BE2C (cell line): ENCODE data around the gene PTK7.

ENCODE experiments used
- DNase-seq: peaks from one replicate; pipeline ENCODE4 v3.0.0-alpha.2; 2020
- H3K27me3 ChIP-seq: fragments of 250-450 bp; sonication (Bioruptor Pico); 2 replicates; pipeline ENCODE4 v1.5.1; 2020; ENCODE audit warnings: mild to moderate bottlenecking
- H3K36me3 ChIP-seq: fragments of 250-450 bp; sonication (Bioruptor Pico); 2 replicates; pipeline ENCODE4 v1.5.1; 2020; ENCODE audit warnings: mild to moderate bottlenecking
- H3K4me1 ChIP-seq: fragments of 250-450 bp; sonication (Bioruptor Pico); 2 replicates; pipeline ENCODE4 v1.5.1; 2020
- H3K4me3 ChIP-seq: 2 replicates; pipeline ENCODE4 v1.5.1; 2011; ENCODE audit warnings: low read depth, low read length
- H3K9me3 ChIP-seq: fragments of 250-450 bp; sonication (Bioruptor Pico); 2 replicates; pipeline ENCODE4 v1.5.1; 2020
- CTCF ChIP-seq: IDR thresholded peaks from 2 replicates; pipeline ENCODE4 v1.5.1; 2012; ENCODE audit warnings: mild to moderate bottlenecking, low read depth, low read length

Gene PTK7

GRCh38 chr6:43120101-43120763, 44.1 kb downstream of the PTK7 start:
- H3K27me3 ChIP-seq, result no peaks in the 10 kb centered on the region
- no peak for DNase-seq
- no peaks in the 10 kb centered on the region for H3K36me3 ChIP-seq
- H3K9me3 ChIP-seq, result no peaks in the 10 kb centered on the region
- H3K4me1 ChIP-seq, result peaks cover 31% of the 10 kb centered on the region
- H3K4me3 ChIP-seq, result no peak overlapping the region
- TF ChIP-seq CTCF, result no peak

GRCh38 chr6:43120944-43121913, 45.1 kb downstream of the PTK7 start:
- TF ChIP-seq CTCF, result no peak
- Histone ChIP-seq H3K36me3 (no peaks in the 10 kb centered on the region), H3K4me3 (no peak overlapping the region), H3K4me1 (peaks cover 33% of the 10 kb centered on the region), H3K9me3 (no peaks in the 10 kb centered on the region), H3K27me3 (no peaks in the 10 kb centered on the region)
- DNase-seq, result peak; percentile 69

- TF ChIP-seq CTCF, result no peak
- no peaks in the 10 kb centered on the region for H3K27me3 ChIP-seq
- DNase-seq, result no peak
- H3K4me1 ChIP-seq, result peaks cover 33% of the 10 kb centered on the region
- no peaks in the 10 kb centered on the region for H3K9me3 ChIP-seq
- H3K36me3 ChIP-seq, result no peaks in the 10 kb centered on the region
- no peak overlapping the region for H3K4me3 ChIP-seq
Observed at GRCh38 chr6:43122146-43122545, 46.0 kb downstream of the PTK7 start.

GRCh38 chr6:43123461-43124314, 47.6 kb downstream of the PTK7 start:
- no peak for TF ChIP-seq CTCF
- Histone ChIP-seq H3K4me3 (peak overlapping the region; percentile 26; the same call in 1 of the 2 replicates), H3K9me3 (no peaks in the 10 kb centered on the region), H3K4me1 (peaks cover 33% of the 10 kb centered on the region), H3K27me3 (no peaks in the 10 kb centered on the region), H3K36me3 (no peaks in the 10 kb centered on the region)
- DNase-seq, result peak; percentile 64

- Histone ChIP-seq H3K27me3 (no peaks in the 10 kb centered on the region), H3K36me3 (no peaks in the 10 kb centered on the region), H3K4me1 (peaks cover 34% of the 10 kb centered on the region), H3K4me3 (no peak overlapping the region), H3K9me3 (no peaks in the 10 kb centered on the region)
- DNase-seq, result no peak
- no peak for TF ChIP-seq CTCF
Observed at GRCh38 chr6:43124481-43124880, 48.4 kb downstream of the PTK7 start.
